OCI-LY1 (cell line): ENCODE data around the gene CCDC57.

ENCODE experiments used
- CTCF ChIP-seq: fragments of 200-600 bp; sonication (generic), shearing (Covaris generic); IDR thresholded peaks from 2 replicates; pipeline ENCODE4 v1.5.1; 2017; ENCODE audit warnings: mild to moderate bottlenecking, antibody characterized with exemption, low read length, moderate library complexity, mixed read lengths
- EZH2 ChIP-seq: fragments of 200-600 bp; sonication (generic), shearing (Covaris generic); IDR thresholded peaks from 2 replicates; pipeline ENCODE4 v1.8.0; 2017; ENCODE audit warnings: borderline replicate concordance, mixed run types, mild to moderate bottlenecking, antibody characterized with exemption, low read length, moderate library complexity, mixed read lengths

- TF ChIP-seq EZH2 (no peak), CTCF (no peak)
Observed at GRCh38 chr17:82177761-82178498, 34.7 kb downstream of the CCDC57 start.
